Measurements from ENCODE around the gene A3GALT2.

- TF ChIP-seq CTCF (conservative IDR thresholded peaks at IDR 0.05) (no peak), ZFX (IDR thresholded peaks at IDR 0.05) (no peak)
Observed at GRCh38 chr1:33324677-33325575, 4.0 kb upstream of the A3GALT2 start.
